Stimulated activated effector memory CD8-positive, alpha-beta T cell treated with anti-CD3 and anti-CD28 coated beads, Interleukin-12 subunit alpha, Interleukin-12 subunit beta, amount 100 ng/mL, for 72 hours (primary cell): ENCODE measurements around the gene SLBP.

Experiments
- ATAC-seq: fragments of 150-1000 bp; cut with Tn5 transposase; 2 replicates; pipeline ENCODE4 v1.10.0; 2021
- DNase-seq, 2 donors: peaks; one replicate each; pipeline ENCODE4 v3.0.0; 2021 to 2022; ENCODE audit warnings: low spot score in 2 of 2
- H3K27ac Mint-ChIP-seq: one replicate; pipeline ENCODE4 v1.8.0; 2022; ENCODE audit warnings: mild to moderate bottlenecking, mixed read lengths
- H3K36me3 Mint-ChIP-seq: one replicate; pipeline ENCODE4 v1.8.0; 2022; ENCODE audit warnings: mild to moderate bottlenecking, mixed read lengths
- H3K4me1 Mint-ChIP-seq: one replicate; pipeline ENCODE4 v1.8.0; 2022; ENCODE audit warnings: mixed read lengths
- H3K4me3 Mint-ChIP-seq: one replicate; pipeline ENCODE4 v1.8.0; 2022; ENCODE audit warnings: mild to moderate bottlenecking, mixed read lengths
- H3K9me3 Mint-ChIP-seq: one replicate; pipeline ENCODE4 v1.8.0; 2022; ENCODE audit warnings: mixed read lengths

Gene SLBP

GRCh38 chr4:1712216-1713002, at the start of gene SLBP:
Gene SLBP, minus strand, starts transcription at chr4:1712319. Its CDS starts 131 bp downstream, at chr4:1712188.
- peak within 1 kb of the TSS; percentile 98 for H3K4me3 Mint-ChIP-seq
- DNase-seq (peak; percentile 95 to 99), ATAC-seq (peak; percentile 92)
- H3K27ac Mint-ChIP-seq = peak within 1 kb of the TSS; percentile 94
- peaks cover 82% of the 10 kb centered on the region for H3K36me3 Mint-ChIP-seq
- peaks cover 59% of the 10 kb centered on the region for H3K4me1 Mint-ChIP-seq
- no peaks in the 10 kb centered on the region for H3K9me3 Mint-ChIP-seq

GRCh38 chr4:1761130-1761689, 49.1 kb upstream of the SLBP start:
- no peaks in the 10 kb centered on the region for H3K4me1 Mint-ChIP-seq
- no peak overlapping the region for H3K4me3 Mint-ChIP-seq
- DNase-seq = no peak
- ATAC-seq = no peak
- no peaks in the 10 kb centered on the region for H3K36me3 Mint-ChIP-seq
- H3K27ac Mint-ChIP-seq = no peak overlapping the region
- H3K9me3 Mint-ChIP-seq = no peaks in the 10 kb centered on the region

GRCh38 chr4:1760521-1761071, 48.5 kb upstream of the SLBP start:
- Mint-ChIP-seq H3K4me3 (no peak overlapping the region), H3K9me3 (no peaks in the 10 kb centered on the region), H3K27ac (no peak overlapping the region), H3K36me3 (no peaks in the 10 kb centered on the region), H3K4me1 (no peaks in the 10 kb centered on the region)
- ATAC-seq (no peak), DNase-seq (no peak)

- ATAC-seq (no peak), DNase-seq (no peak)
- H3K9me3 Mint-ChIP-seq = no peaks in the 10 kb centered on the region
- H3K4me1 Mint-ChIP-seq = no peaks in the 10 kb centered on the region
- no peak overlapping the region for H3K4me3 Mint-ChIP-seq
- H3K36me3 Mint-ChIP-seq = no peaks in the 10 kb centered on the region
- H3K27ac Mint-ChIP-seq = no peak overlapping the region
Measured at GRCh38 chr4:1759818-1760223, 47.7 kb upstream of the SLBP start.

GRCh38 chr4:1759170-1759817, 47.2 kb upstream of the SLBP start:
- Mint-ChIP-seq H3K4me3 (no peak overlapping the region), H3K9me3 (no peaks in the 10 kb centered on the region), H3K27ac (no peak overlapping the region), H3K4me1 (no peaks in the 10 kb centered on the region), H3K36me3 (no peaks in the 10 kb centered on the region)
- DNase-seq (no peak), ATAC-seq (no peak)

- H3K36me3 Mint-ChIP-seq = no peaks in the 10 kb centered on the region
- no peak overlapping the region for H3K4me3 Mint-ChIP-seq
- H3K27ac Mint-ChIP-seq = no peak overlapping the region
- H3K9me3 Mint-ChIP-seq = no peaks in the 10 kb centered on the region
- no peaks in the 10 kb centered on the region for H3K4me1 Mint-ChIP-seq
- ATAC-seq (no peak), DNase-seq (no peak)
Measured at GRCh38 chr4:1758306-1759121, 46.4 kb upstream of the SLBP start.

- ATAC-seq (no peak), DNase-seq (no peak)
- H3K27ac Mint-ChIP-seq = no peak overlapping the region
- H3K4me3 Mint-ChIP-seq = no peak overlapping the region
- H3K9me3 Mint-ChIP-seq = no peaks in the 10 kb centered on the region
- H3K4me1 Mint-ChIP-seq = no peaks in the 10 kb centered on the region
- no peaks in the 10 kb centered on the region for H3K36me3 Mint-ChIP-seq
Measured at GRCh38 chr4:1757836-1758235, 45.7 kb upstream of the SLBP start.

GRCh38 chr4:1756893-1757779, 45.0 kb upstream of the SLBP start:
- no peaks in the 10 kb centered on the region for H3K9me3 Mint-ChIP-seq
- H3K4me3 Mint-ChIP-seq = no peak overlapping the region
- H3K27ac Mint-ChIP-seq = no peak overlapping the region
- no peaks in the 10 kb centered on the region for H3K4me1 Mint-ChIP-seq
- H3K36me3 Mint-ChIP-seq = no peaks in the 10 kb centered on the region
- ATAC-seq (no peak), DNase-seq (no peak)

- no peak for ATAC-seq
- Mint-ChIP-seq H3K9me3 (no peaks in the 10 kb centered on the region), H3K4me3 (no peak overlapping the region), H3K27ac (no peak overlapping the region), H3K36me3 (no peaks in the 10 kb centered on the region), H3K4me1 (no peaks in the 10 kb centered on the region)
- DNase-seq = no peak
Measured at GRCh38 chr4:1756079-1756478, 44.0 kb upstream of the SLBP start.

GRCh38 chr4:1755297-1755696, 43.2 kb upstream of the SLBP start:
- H3K27ac Mint-ChIP-seq = no peak overlapping the region
- DNase-seq (no peak), ATAC-seq (no peak)
- no peaks in the 10 kb centered on the region for H3K9me3 Mint-ChIP-seq
- no peak overlapping the region for H3K4me3 Mint-ChIP-seq
- no peaks in the 10 kb centered on the region for H3K36me3 Mint-ChIP-seq
- H3K4me1 Mint-ChIP-seq = no peaks in the 10 kb centered on the region

- Mint-ChIP-seq H3K27ac (no peak overlapping the region), H3K4me1 (no peaks in the 10 kb centered on the region), H3K9me3 (no peaks in the 10 kb centered on the region), H3K36me3 (no peaks in the 10 kb centered on the region), H3K4me3 (no peak overlapping the region)
- DNase-seq (no peak), ATAC-seq (no peak)
Measured at GRCh38 chr4:1754336-1754735, 42.2 kb upstream of the SLBP start.

- ATAC-seq (no peak), DNase-seq (no peak)
- no peaks in the 10 kb centered on the region for H3K36me3 Mint-ChIP-seq
- no peak overlapping the region for H3K4me3 Mint-ChIP-seq
- H3K9me3 Mint-ChIP-seq = no peaks in the 10 kb centered on the region
- no peak overlapping the region for H3K27ac Mint-ChIP-seq
- H3K4me1 Mint-ChIP-seq = no peaks in the 10 kb centered on the region
Measured at GRCh38 chr4:1753697-1754311, 41.7 kb upstream of the SLBP start.

- no peaks in the 10 kb centered on the region for H3K9me3 Mint-ChIP-seq
- DNase-seq = no peak
- H3K4me3 Mint-ChIP-seq = no peak overlapping the region
- H3K27ac Mint-ChIP-seq = no peak overlapping the region
- no peaks in the 10 kb centered on the region for H3K36me3 Mint-ChIP-seq
- no peak for ATAC-seq
- no peaks in the 10 kb centered on the region for H3K4me1 Mint-ChIP-seq
Measured at GRCh38 chr4:1753294-1753696, 41.2 kb upstream of the SLBP start.
